ENCODE data around the gene ERAL1. TPM values are rescaled to one million over a fixed set of nuclear protein-coding genes. Genes with fewer than 3 reads are reported as not detected.

The ERAL1 gene
- total and polyA plus RNA-seq, 2 of the 13 experiments (the other 11 are each of a cell fraction or from before 2014, with no cell fraction given): 46.9 to 72.2 TPM

DNA sequence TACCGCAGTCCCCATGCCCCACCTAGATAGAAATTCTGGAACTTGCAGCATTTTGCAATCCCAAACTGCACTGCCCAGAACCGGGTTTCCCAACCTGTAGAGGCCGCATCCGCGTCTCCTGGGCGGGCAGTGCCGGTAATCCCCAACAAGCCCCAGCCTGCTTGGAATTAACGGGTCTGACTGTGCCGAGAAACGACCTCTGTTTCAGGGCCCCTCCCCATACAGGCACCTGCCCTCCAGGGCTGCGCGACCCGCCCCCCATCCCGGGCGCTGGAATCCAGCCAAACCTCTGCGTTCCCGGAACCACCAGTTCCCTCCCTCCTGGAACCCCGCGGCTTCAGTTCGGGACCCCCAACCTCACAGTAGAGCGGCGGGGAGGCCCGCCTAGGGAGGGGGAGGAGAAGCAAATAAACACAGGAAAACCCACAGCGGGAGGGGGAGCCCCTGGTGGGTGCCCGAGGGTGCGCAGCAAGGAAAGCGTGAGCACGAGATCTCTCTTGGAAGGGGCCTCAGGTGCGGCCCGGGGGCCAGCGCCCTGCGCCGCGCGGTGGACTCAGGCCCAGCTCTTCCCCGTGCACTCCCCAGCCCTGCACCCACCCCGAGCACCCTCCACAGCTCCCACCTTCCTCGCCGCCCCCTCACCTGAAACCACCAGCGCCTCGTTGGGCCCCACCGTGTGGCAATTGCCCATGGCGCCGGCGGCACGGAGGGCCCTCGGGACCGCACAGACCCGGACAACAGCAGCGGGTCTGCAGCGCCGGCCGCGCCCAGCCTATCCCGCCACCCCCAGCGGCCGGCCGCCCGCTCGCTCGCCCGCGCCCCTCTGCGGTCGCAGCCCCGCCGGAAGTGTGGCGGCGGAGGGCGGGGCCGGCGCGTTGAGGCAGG lies 42.3 kb downstream of the ERAL1 start, which contains the start of gene FLOT2 (continued):
- TF ChIP-seq CBX5 (CRISPR knock-in tag; IDR thresholded peaks at IDR 0.05; ENCODE audit: borderline replicate concordance): no peak
- TF ChIP-seq, protein P1, sequence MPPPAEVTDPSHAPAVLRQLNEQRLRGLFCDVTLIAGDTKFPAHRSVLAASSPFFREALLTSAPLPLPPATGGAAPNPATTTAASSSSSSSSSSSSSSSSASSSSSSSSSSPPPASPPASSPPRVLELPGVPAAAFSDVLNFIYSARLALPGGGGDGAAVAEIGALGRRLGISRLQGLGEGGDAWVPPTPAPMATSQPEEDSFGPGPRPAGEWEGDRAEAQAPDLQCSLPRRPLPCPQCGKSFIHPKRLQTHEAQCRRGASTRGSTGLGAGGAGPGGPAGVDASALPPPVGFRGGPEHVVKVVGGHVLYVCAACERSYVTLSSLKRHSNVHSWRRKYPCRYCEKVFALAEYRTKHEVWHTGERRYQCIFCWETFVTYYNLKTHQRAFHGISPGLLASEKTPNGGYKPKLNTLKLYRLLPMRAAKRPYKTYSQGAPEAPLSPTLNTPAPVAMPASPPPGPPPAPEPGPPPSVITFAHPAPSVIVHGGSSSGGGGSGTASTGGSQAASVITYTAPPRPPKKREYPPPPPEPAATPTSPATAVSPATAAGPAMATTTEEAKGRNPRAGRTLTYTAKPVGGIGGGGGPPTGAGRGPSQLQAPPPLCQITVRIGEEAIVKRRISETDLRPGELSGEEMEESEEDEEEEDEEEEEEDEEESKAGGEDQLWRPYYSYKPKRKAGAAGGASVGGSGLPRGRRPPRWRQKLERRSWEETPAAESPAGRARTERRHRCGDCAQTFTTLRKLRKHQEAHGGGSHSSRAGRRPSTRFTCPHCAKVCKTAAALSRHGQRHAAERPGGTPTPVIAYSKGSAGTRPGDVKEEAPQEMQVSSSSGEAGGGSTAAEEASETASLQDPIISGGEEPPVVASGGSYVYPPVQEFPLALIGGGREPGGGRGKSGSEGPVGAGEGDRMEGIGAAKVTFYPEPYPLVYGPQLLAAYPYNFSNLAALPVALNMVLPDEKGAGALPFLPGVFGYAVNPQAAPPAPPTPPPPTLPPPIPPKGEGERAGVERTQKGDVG (CRISPR knock-in tag; IDR thresholded peaks at IDR 0.05; ENCODE audit: borderline replicate concordance): no peak
- TF ChIP-seq ZC3H4 (CRISPR knock-in tag; IDR thresholded peaks at IDR 0.05; ENCODE audit: borderline replicate concordance): 0 out of 2 replicates have a peak, but pooled peaks have one; percentile 9
- TF ChIP-seq ZNF556 (CRISPR knock-in tag; IDR thresholded peaks at IDR 0.05; ENCODE audit: borderline replicate concordance): no peak
- TF ChIP-seq, protein P2, sequence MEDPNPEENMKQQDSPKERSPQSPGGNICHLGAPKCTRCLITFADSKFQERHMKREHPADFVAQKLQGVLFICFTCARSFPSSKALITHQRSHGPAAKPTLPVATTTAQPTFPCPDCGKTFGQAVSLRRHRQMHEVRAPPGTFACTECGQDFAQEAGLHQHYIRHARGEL (CRISPR knock-in tag; IDR thresholded peaks at IDR 0.05): no peak
- TF ChIP-seq, protein P3, sequence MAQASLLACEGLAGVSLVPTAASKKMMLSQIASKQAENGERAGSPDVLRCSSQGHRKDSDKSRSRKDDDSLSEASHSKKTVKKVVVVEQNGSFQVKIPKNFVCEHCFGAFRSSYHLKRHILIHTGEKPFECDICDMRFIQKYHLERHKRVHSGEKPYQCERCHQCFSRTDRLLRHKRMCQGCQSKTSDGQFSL (CRISPR knock-in tag; IDR thresholded peaks at IDR 0.05): 0 out of 2 replicates have a peak, but pooled peaks have one; percentile 18
- no peak for TF ChIP-seq SNAI1 (CRISPR knock-in tag; IDR thresholded peaks at IDR 0.05; ENCODE audit: borderline replicate concordance)
- TF ChIP-seq MEIS1 (CRISPR knock-in tag; IDR thresholded peaks at IDR 0.05; ENCODE audit: borderline replicate concordance): 0 out of 2 replicates have a peak, but pooled peaks have one; percentile 31
- TF ChIP-seq, protein P4, sequence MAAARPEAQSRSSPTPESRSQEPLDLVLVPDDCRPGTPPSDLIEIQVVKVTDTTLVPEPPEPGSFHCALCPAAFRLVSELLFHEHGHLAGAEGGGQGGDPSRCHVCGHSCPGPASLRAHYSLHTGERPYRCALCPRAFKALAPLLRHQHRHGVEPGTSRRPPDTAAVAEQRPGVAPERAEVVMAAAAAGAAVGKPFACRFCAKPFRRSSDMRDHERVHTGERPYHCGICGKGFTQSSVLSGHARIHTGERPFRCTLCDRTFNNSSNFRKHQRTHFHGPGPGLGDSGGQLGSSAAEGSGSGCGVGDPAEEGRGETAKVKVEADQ (CRISPR knock-in tag; IDR thresholded peaks at IDR 0.05; ENCODE audit: borderline replicate concordance): no peak
- no peak for TF ChIP-seq ZNF101 (CRISPR knock-in tag; IDR thresholded peaks at IDR 0.05; ENCODE audit: borderline replicate concordance, low read depth)
- TF ChIP-seq ZNF570 (CRISPR knock-in tag; IDR thresholded peaks at IDR 0.05; ENCODE audit: borderline replicate concordance): no peak
- TF ChIP-seq ISX (CRISPR knock-in tag; conservative IDR thresholded peaks at IDR 0.05): no peak
- 0 out of 2 replicates have a peak, but pooled peaks have one; percentile 9 for TF ChIP-seq ZNF766 (CRISPR knock-in tag; IDR thresholded peaks at IDR 0.05; ENCODE audit: borderline replicate concordance)
- no peak for TF ChIP-seq FOXK1 (CRISPR knock-in tag; IDR thresholded peaks at IDR 0.05; ENCODE audit: borderline replicate concordance, low read depth)
- no peak for TF ChIP-seq MZF1 (CRISPR knock-in tag; IDR thresholded peaks at IDR 0.05; ENCODE audit: borderline replicate concordance)
- no peak for TF ChIP-seq MAFF (IDR thresholded peaks at IDR 0.05; ENCODE audit: low read depth, low read length)
- TF ChIP-seq NFYC (CRISPR knock-in tag; IDR thresholded peaks at IDR 0.05): no peak
- peak; percentile 7 for TF ChIP-seq MED1 (CRISPR knock-in tag; IDR thresholded peaks at IDR 0.05)
- no peak for TF ChIP-seq PTBP1 (IDR thresholded peaks at IDR 0.05; ENCODE audit: low read depth, low read length, poor library complexity, severe bottlenecking)

Measured in HepG2 (cell line).